Measurements from ENCODE around the gene TMEM86A. TPM values are rescaled to one million over a fixed set of nuclear protein-coding genes. Genes with fewer than 3 reads are reported as not detected.

TMEM86A gene
- total RNA-seq, 2 donors from 2014 or later, result 5.4 to 6.1 TPM

DNA sequence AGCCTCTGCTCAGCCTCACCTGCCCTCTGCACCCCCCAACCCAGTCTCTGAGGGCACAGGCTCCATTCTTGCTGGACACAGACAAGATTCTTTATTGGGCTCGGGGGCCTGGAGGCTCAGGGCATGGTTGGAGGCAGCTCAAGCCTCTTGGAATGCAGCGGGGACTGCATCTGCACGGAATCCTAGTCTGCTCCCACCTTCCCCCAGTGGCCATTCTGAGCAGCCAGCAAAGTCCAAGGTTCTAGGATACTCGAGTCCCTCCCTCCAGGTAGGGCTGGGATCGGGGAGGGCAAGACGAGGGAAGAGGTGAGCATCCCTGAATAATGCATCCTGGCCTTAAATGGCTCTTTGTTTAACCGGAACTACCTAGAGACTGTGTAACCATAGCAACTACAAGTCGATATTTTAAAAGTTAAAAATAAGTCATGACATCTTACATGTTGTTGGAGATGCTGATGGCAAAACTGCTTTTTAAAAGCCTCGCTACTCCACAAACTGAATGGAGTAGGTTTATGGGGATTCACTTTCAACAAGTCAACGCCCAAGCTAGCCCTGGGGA is 38.1 kb downstream of the TMEM86A start:
- Mint-ChIP-seq H3K27ac (no peak overlapping the region), H3K4me1 (peaks cover 9% of the 10 kb centered on the region), H3K4me3 (no peak overlapping the region), H3K36me3 (ENCODE audit: low read depth) (no peaks in the 10 kb centered on the region), H3K27me3 (peaks cover 22% of the 10 kb centered on the region)
- DNase-seq, result no peak
- H3K9me3 ChIP-seq (ENCODE audit: control insufficient read depth, low read length, poor library complexity, severe bottlenecking), result no peaks in the 10 kb centered on the region
- ATAC-seq, result no peak

DNA sequence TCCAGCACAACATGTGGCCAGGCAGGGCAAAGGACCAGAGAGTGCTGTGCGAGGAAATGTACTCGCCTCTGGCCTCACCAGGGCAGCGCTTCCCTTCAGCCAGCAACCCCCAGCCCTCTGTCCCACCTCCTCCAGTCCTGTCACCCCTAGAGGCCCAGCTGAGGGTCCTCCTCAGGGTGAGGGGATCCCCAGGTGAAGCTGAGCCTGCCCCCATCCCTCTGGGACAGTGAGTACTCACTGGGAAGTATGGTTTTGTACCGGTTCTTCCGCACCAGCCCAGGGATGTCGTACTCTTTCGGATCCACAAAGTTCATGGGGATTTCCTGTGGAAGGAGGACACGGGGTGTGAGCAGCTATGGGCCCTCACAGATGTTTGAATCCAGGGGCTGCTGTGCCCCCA is 39.1 kb downstream of the TMEM86A start:
- H3K9me3 ChIP-seq (ENCODE audit: control insufficient read depth, low read length, poor library complexity, severe bottlenecking), result no peaks in the 10 kb centered on the region
- H3K4me1 Mint-ChIP-seq, result peaks cover 5% of the 10 kb centered on the region
- no peak overlapping the region for H3K4me3 Mint-ChIP-seq
- no peaks in the 10 kb centered on the region for H3K36me3 Mint-ChIP-seq (ENCODE audit: low read depth)
- no peak for ATAC-seq
- no peak overlapping the region for H3K27ac Mint-ChIP-seq
- H3K27me3 Mint-ChIP-seq, result peaks cover 22% of the 10 kb centered on the region
- DNase-seq, result no peak

- H3K27ac Mint-ChIP-seq, result peak overlapping the region; percentile 37
- no peak for ATAC-seq
These were observed 41.1 kb downstream of the TMEM86A start for GRCh38 chr11:18739685-18740084.

DNA sequence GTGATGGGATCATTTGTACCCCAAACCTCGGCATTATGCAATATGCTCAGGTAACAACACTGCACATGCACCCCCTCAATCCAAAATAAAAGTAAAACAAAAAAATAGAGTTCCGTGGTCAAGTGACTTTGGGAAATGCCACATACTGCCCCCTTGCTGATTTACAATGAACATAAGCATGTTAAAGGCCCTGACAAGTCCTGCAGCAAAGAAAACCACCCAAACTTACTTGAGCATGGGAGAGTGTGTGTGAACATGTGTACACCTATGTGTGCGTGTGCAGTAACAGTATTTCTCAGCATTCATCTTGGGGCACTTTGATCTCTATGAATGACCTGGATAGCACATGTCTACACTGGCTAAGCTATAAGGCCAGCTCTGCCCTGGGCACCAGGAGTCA is 43.2 kb downstream of the TMEM86A start:
- H3K4me3 Mint-ChIP-seq, result no peak overlapping the region
- no peaks in the 10 kb centered on the region for H3K9me3 ChIP-seq (ENCODE audit: control insufficient read depth, low read length, poor library complexity, severe bottlenecking)
- no peak overlapping the region for H3K27ac Mint-ChIP-seq
- peaks cover 5% of the 10 kb centered on the region for H3K4me1 Mint-ChIP-seq
- no peaks in the 10 kb centered on the region for H3K27me3 Mint-ChIP-seq
- H3K36me3 Mint-ChIP-seq (ENCODE audit: low read depth), result no peaks in the 10 kb centered on the region
- ATAC-seq (no peak), DNase-seq (no peak)

More at GRCh38 chr11:18739685-18740084, 41.1 kb downstream of the TMEM86A start:
- no peak for DNase-seq
- Mint-ChIP-seq H3K4me3 (no peak overlapping the region), H3K27me3 (peaks cover 19% of the 10 kb centered on the region), H3K36me3 (ENCODE audit: low read depth) (no peaks in the 10 kb centered on the region), H3K4me1 (peaks cover 5% of the 10 kb centered on the region)
- H3K9me3 ChIP-seq (ENCODE audit: control insufficient read depth, low read length, poor library complexity, severe bottlenecking), result no peaks in the 10 kb centered on the region

GRCh38 chr11:18743365-18743764 is 44.8 kb downstream of the TMEM86A start:
- no peak for DNase-seq
- Mint-ChIP-seq H3K36me3 (ENCODE audit: low read depth) (no peaks in the 10 kb centered on the region), H3K4me1 (peaks cover 5% of the 10 kb centered on the region), H3K27me3 (no peaks in the 10 kb centered on the region), H3K27ac (no peak overlapping the region), H3K4me3 (no peak overlapping the region)
- ATAC-seq, result no peak
- no peaks in the 10 kb centered on the region for H3K9me3 ChIP-seq (ENCODE audit: control insufficient read depth, low read length, poor library complexity, severe bottlenecking)

DNA sequence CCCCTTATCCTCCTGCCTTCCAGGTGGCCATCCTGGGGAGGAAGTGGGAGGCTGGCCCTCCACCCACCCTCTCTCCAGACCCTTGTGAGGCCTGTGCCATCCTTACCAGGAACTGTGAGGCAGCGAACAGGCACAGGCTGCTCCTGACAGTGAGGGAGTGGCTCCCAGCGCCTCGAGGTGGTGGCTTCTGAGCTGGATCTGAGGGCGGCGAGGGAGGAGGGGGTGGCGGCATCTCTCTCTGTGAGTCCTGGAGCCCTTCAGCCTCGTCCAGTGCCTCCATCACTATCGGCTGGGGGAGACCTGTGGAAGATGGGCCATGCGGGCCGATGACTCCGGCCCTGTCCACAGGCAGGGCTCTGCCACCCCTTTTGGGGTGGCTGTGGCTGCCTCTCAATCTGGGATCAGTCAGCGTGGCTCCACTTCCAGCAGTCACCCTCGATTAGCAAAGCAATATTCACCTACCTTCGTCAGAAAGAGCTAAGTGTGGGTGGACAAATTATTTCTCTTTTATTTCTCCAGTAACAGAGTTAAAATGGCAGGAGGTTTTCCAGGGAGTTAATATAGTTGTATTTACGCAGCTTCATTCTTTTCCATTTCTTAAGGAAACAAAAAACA is 45.4 kb downstream of the TMEM86A start:
- Mint-ChIP-seq H3K36me3 (ENCODE audit: low read depth) (no peaks in the 10 kb centered on the region), H3K4me1 (peaks cover 3% of the 10 kb centered on the region), H3K27me3 (no peaks in the 10 kb centered on the region), H3K27ac (no peak overlapping the region), H3K4me3 (no peak overlapping the region)
- DNase-seq (no peak), ATAC-seq (no peak)
- no peaks in the 10 kb centered on the region for H3K9me3 ChIP-seq (ENCODE audit: control insufficient read depth, low read length, poor library complexity, severe bottlenecking)

- no peaks in the 10 kb centered on the region for H3K9me3 ChIP-seq (ENCODE audit: control insufficient read depth, low read length, poor library complexity, severe bottlenecking)
- ATAC-seq (no peak), DNase-seq (no peak)
- no peaks in the 10 kb centered on the region for H3K36me3 Mint-ChIP-seq (ENCODE audit: low read depth)
- no peaks in the 10 kb centered on the region for H3K4me1 Mint-ChIP-seq
- no peak overlapping the region for H3K4me3 Mint-ChIP-seq
- no peak overlapping the region for H3K27ac Mint-ChIP-seq
- H3K27me3 Mint-ChIP-seq, result no peaks in the 10 kb centered on the region
These were observed 46.7 kb downstream of the TMEM86A start for GRCh38 chr11:18745251-18745650.

- Mint-ChIP-seq H3K4me1 (peaks cover 2% of the 10 kb centered on the region), H3K27ac (no peak overlapping the region), H3K27me3 (peaks cover 18% of the 10 kb centered on the region), H3K4me3 (no peak overlapping the region), H3K36me3 (ENCODE audit: low read depth) (no peaks in the 10 kb centered on the region)
- ATAC-seq, result no peak
- H3K9me3 ChIP-seq (ENCODE audit: control insufficient read depth, low read length, poor library complexity, severe bottlenecking), result no peaks in the 10 kb centered on the region
- no peak for DNase-seq
These were observed 50.3 kb downstream of the TMEM86A start for GRCh38 chr11:18748766-18749365.

GRCh38 chr11:18749681-18750319 is 51.2 kb downstream of the TMEM86A start:
- no peaks in the 10 kb centered on the region for H3K9me3 ChIP-seq (ENCODE audit: control insufficient read depth, low read length, poor library complexity, severe bottlenecking)
- Mint-ChIP-seq H3K4me3 (no peak overlapping the region), H3K4me1 (peaks cover 2% of the 10 kb centered on the region), H3K27ac (no peak overlapping the region), H3K27me3 (peaks cover 20% of the 10 kb centered on the region), H3K36me3 (ENCODE audit: low read depth) (no peaks in the 10 kb centered on the region)
- no peak for ATAC-seq
- DNase-seq, result no peak

GRCh38 chr11:18750944-18751343 is 52.4 kb downstream of the TMEM86A start:
- no peaks in the 10 kb centered on the region for H3K36me3 Mint-ChIP-seq (ENCODE audit: low read depth)
- peaks cover 24% of the 10 kb centered on the region for H3K27me3 Mint-ChIP-seq
- no peak for DNase-seq
- ATAC-seq, result no peak
- H3K27ac Mint-ChIP-seq, result no peak overlapping the region
- H3K4me3 Mint-ChIP-seq, result no peak overlapping the region
- H3K4me1 Mint-ChIP-seq, result peaks cover 2% of the 10 kb centered on the region
- H3K9me3 ChIP-seq (ENCODE audit: control insufficient read depth, low read length, poor library complexity, severe bottlenecking), result no peaks in the 10 kb centered on the region

- H3K27me3 Mint-ChIP-seq, result peaks cover 28% of the 10 kb centered on the region
- H3K36me3 Mint-ChIP-seq (ENCODE audit: low read depth), result no peaks in the 10 kb centered on the region
- H3K4me3 Mint-ChIP-seq, result no peak overlapping the region
- H3K9me3 ChIP-seq (ENCODE audit: control insufficient read depth, low read length, poor library complexity, severe bottlenecking), result no peaks in the 10 kb centered on the region
- peaks cover 2% of the 10 kb centered on the region for H3K4me1 Mint-ChIP-seq
- H3K27ac Mint-ChIP-seq, result no peak overlapping the region
- DNase-seq (no peak), ATAC-seq (no peak)
These were observed 53.9 kb downstream of the TMEM86A start for GRCh38 chr11:18752502-18752901.

DNA sequence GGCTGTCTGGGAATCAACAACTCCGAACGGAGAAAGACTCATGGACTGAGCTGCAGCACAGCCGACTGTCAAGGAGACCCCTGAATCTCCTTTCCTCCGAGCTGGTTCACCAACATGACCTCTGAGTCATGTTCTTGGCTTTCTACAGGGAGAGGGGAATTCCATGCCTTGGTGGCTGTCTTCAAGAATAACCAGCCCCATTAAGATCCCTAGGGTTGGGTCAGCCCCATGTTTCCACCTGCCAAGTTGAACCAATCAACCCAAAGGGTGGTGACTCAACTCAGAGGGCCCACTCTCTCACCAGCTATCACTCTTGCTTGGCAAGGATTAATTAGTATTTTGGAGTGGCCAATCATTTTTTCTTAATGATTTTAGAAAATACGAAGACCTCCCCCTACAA is 55.7 kb downstream of the TMEM86A start:
- H3K4me1 Mint-ChIP-seq, result peaks cover 2% of the 10 kb centered on the region
- no peak overlapping the region for H3K27ac Mint-ChIP-seq

More for the DNA sequence above, 55.7 kb downstream of the TMEM86A start:
- H3K27me3 Mint-ChIP-seq, result peaks cover 37% of the 10 kb centered on the region
- H3K9me3 ChIP-seq (ENCODE audit: control insufficient read depth, low read length, poor library complexity, severe bottlenecking), result no peaks in the 10 kb centered on the region
- no peak for ATAC-seq
- DNase-seq, result no peak
- no peak overlapping the region for H3K4me3 Mint-ChIP-seq
- no peaks in the 10 kb centered on the region for H3K36me3 Mint-ChIP-seq (ENCODE audit: low read depth)

Measured in T-helper 17 cell (primary cell).